ENCODE results near the gene EIF4EBP3. TPM values are rescaled to one million over a fixed set of nuclear protein-coding genes. Genes with fewer than 3 reads are reported as not detected.

Gene EIF4EBP3
- polyA plus RNA-seq, 1 donor (not counting 4 experiments of a cell fraction or from before 2014, with no cell fraction given), result 5.2 TPM

GRCh38 chr5:140549237-140550144 lies 2.0 kb downstream of the EIF4EBP3 start:
- FAIRE-seq, result no peak

GRCh38 chr5:140550147-140551079 lies 3.0 kb downstream of the EIF4EBP3 start:
- no peak for FAIRE-seq

More at GRCh38 chr5:140549237-140550144, 2.0 kb downstream of the EIF4EBP3 start:
- H3K9me1 ChIP-seq (ENCODE audit: control insufficient read depth, extremely low read depth, insufficient read depth, low read length), result peaks cover 1% of the 10 kb centered on the region
- no peak for DNase-seq (ENCODE audit: low read depth, low spot score)
- no peak overlapping the region for H3K9ac ChIP-seq (ENCODE audit: control insufficient read depth, extremely low read depth, insufficient read depth, low read length)
- peaks cover 25% of the 10 kb centered on the region for H3K4me1 ChIP-seq (ENCODE audit: control insufficient read depth, extremely low read depth, insufficient read depth, low read length)
- no peak overlapping the region for H3K4me2 ChIP-seq (ENCODE audit: control insufficient read depth, extremely low read depth, insufficient read depth, low read depth, low read length)
- H3K27me3 ChIP-seq (ENCODE audit: control insufficient read depth, extremely low read depth, insufficient read depth, low read length), result no peaks in the 10 kb centered on the region
- no peak overlapping the region for H3K4me3 ChIP-seq (ENCODE audit: control insufficient read depth in 2 of 3, extremely low read depth in 1 of 3, insufficient read depth in 2 of 3, low read depth in 1 of 3, low read length in 3 of 3)
- no peaks in the 10 kb centered on the region for H3K9me3 ChIP-seq (ENCODE audit: control insufficient read depth, low read depth, low read length)
- TF ChIP-seq CTCF (optimal IDR thresholded peaks at IDR 0.05 in 1 of 3, IDR thresholded peaks at IDR 0.05 in 1 of 3, conservative IDR thresholded peaks at IDR 0.05 in 1 of 3; ENCODE audit: extremely low read depth in 1 of 3, insufficient read depth in 2 of 3, low read length in 3 of 3) (no peak), EZH2 (IDR thresholded peaks at IDR 0.05; ENCODE audit: low read length) (no peak)
- H3K79me2 ChIP-seq (ENCODE audit: control insufficient read depth, insufficient read depth, low read length), result peaks cover 21% of the 10 kb centered on the region
- H4K20me1 ChIP-seq (ENCODE audit: control insufficient read depth, extremely low read depth, insufficient read depth, low read length), result no peaks in the 10 kb centered on the region
- peaks cover 25 to 28% of the 10 kb centered on the region in 2 experiments for H3K36me3 ChIP-seq (ENCODE audit: control insufficient read depth in 2 of 2, extremely low read depth in 1 of 2, insufficient read depth in 2 of 2, low read length in 2 of 2)
- no peak overlapping the region for H3K27ac ChIP-seq (ENCODE audit: control insufficient read depth, insufficient read depth, low read length)
- H2AFZ ChIP-seq (ENCODE audit: control insufficient read depth, low read length), result no peak overlapping the region
- dilution Hi-C loops (cut with MboI; ENCODE audit: extremely low pct_ligation_motif_present, low sequenced_read_pairs), result no loop called here

More at GRCh38 chr5:140550147-140551079, 3.0 kb downstream of the EIF4EBP3 start:
- Histone ChIP-seq H2AFZ (ENCODE audit: control insufficient read depth, low read length) (no peak overlapping the region), H3K9me1 (ENCODE audit: control insufficient read depth, extremely low read depth, insufficient read depth, low read length) (peaks cover 3% of the 10 kb centered on the region), H4K20me1 (ENCODE audit: control insufficient read depth, extremely low read depth, insufficient read depth, low read length) (no peaks in the 10 kb centered on the region), H3K27me3 (ENCODE audit: control insufficient read depth, extremely low read depth, insufficient read depth, low read length) (no peaks in the 10 kb centered on the region), H3K4me3 (ENCODE audit: control insufficient read depth in 2 of 3, extremely low read depth in 1 of 3, insufficient read depth in 2 of 3, low read depth in 1 of 3, low read length in 3 of 3) (no peak overlapping the region), H3K36me3 (ENCODE audit: control insufficient read depth in 2 of 2, extremely low read depth in 1 of 2, insufficient read depth in 2 of 2, low read length in 2 of 2) (peaks cover 22 to 24% of the 10 kb centered on the region in 2 experiments), H3K79me2 (ENCODE audit: control insufficient read depth, insufficient read depth, low read length) (peaks cover 28% of the 10 kb centered on the region), H3K4me2 (ENCODE audit: control insufficient read depth, extremely low read depth, insufficient read depth, low read depth, low read length) (no peak overlapping the region), H3K9ac (ENCODE audit: control insufficient read depth, extremely low read depth, insufficient read depth, low read length) (no peak overlapping the region), H3K4me1 (ENCODE audit: control insufficient read depth, extremely low read depth, insufficient read depth, low read length) (peaks cover 29% of the 10 kb centered on the region), H3K27ac (ENCODE audit: control insufficient read depth, insufficient read depth, low read length) (no peak overlapping the region), H3K9me3 (ENCODE audit: control insufficient read depth, low read depth, low read length) (no peaks in the 10 kb centered on the region)
- no peak for DNase-seq (ENCODE audit: low read depth, low spot score)
- TF ChIP-seq CTCF (optimal IDR thresholded peaks at IDR 0.05 in 1 of 3, IDR thresholded peaks at IDR 0.05 in 1 of 3, conservative IDR thresholded peaks at IDR 0.05 in 1 of 3; ENCODE audit: extremely low read depth in 1 of 3, insufficient read depth in 2 of 3, low read length in 3 of 3) (no peak), EZH2 (IDR thresholded peaks at IDR 0.05; ENCODE audit: low read length) (no peak)
- dilution Hi-C loops (cut with MboI; ENCODE audit: extremely low pct_ligation_motif_present, low sequenced_read_pairs), result no loop called here

All from keratinocyte (primary cell).